Prostate gland (tissue), 2 donors: ENCODE results near the gene NKX2-2.

Source experiments
- CTCF ChIP-seq, 4 experiments: fragments of 200-600 bp in 2 of 4; fragments of 450-650 bp in 2 of 4; sonication (generic) in 2 of 4; IDR thresholded peaks; 1 replicate in 3 of 4; 2 replicates in 1 of 4; pipeline ENCODE4 v1.5.1; 2016 to 2019; ENCODE audit warnings: antibody characterized with exemption in 4 of 4, mild to moderate bottlenecking in 2 of 4, moderate library complexity in 2 of 4
- POLR2A ChIP-seq: fragments of 450-650 bp; IDR thresholded peaks from one replicate; pipeline ENCODE4 v1.6.1; 2016; ENCODE audit warnings: antibody characterized with exemption, mild to moderate bottlenecking
- POLR2AphosphoS5 ChIP-seq: sonication (generic); formaldehyde crosslinking; IDR thresholded peaks from one replicate; pipeline ENCODE4 v1.6.1; 2017; ENCODE audit warnings: antibody characterized with exemption

GRCh38 chr20:21498195-21498594 lies 15.7 kb downstream of the NKX2-2 start:
- TF ChIP-seq CTCF (IDR thresholded peaks at IDR 0.05) (no peak), POLR2AphosphoS5 (no peak), POLR2A (no peak)
